Measurements from ENCODE around the gene DDA1. TPM values are rescaled to one million over a fixed set of nuclear protein-coding genes. Genes with fewer than 3 reads are reported as not detected.

The DDA1 gene
- total and polyA plus RNA-seq, 12 donors = 6.8 to 71.4 (median 41.5) TPM

DNA sequence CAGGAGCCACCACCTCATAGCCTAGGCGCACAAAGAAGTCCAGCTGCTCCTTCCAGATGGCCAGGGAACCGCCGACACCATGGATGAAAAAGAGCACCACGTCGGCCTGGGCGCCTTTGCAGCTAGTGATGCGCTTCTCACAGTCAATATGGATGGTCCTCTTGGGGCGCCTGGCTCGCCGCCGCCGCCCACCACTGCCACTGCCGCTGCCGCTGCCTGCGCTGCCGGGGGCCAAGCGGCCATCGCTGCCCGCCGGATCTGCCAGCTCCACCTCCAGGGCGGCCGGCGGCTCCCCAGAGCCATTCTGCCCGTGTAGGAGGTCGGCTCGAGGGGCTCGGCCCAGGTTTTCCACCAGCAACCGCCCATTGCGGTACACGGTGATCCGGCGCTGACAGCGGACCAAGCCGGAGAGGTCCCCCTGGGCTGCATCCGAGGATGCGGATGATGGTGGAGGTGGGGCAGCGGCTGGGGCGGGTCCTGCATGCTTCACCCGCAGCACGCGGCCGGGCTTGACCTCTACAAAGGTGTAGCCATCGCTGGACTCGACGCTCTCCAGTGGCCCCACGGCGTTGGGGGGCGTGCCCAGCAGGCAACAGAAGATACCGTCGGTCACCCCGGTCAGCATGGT, 8.3 kb upstream of the DDA1 start:
- H3K27ac ChIP-seq = no peak overlapping the region
- intact Hi-C loops (cut with DNase I) = loop anchor here in 1 of 2 donors (10.0 kb wide), 1 partner anchor 84 kb away; no protein-coding TSS in a partner anchor
- no peak for TF ChIP-seq POLR2A (IDR thresholded peaks at IDR 0.05)
- TF ChIP-seq, protein P1, sequence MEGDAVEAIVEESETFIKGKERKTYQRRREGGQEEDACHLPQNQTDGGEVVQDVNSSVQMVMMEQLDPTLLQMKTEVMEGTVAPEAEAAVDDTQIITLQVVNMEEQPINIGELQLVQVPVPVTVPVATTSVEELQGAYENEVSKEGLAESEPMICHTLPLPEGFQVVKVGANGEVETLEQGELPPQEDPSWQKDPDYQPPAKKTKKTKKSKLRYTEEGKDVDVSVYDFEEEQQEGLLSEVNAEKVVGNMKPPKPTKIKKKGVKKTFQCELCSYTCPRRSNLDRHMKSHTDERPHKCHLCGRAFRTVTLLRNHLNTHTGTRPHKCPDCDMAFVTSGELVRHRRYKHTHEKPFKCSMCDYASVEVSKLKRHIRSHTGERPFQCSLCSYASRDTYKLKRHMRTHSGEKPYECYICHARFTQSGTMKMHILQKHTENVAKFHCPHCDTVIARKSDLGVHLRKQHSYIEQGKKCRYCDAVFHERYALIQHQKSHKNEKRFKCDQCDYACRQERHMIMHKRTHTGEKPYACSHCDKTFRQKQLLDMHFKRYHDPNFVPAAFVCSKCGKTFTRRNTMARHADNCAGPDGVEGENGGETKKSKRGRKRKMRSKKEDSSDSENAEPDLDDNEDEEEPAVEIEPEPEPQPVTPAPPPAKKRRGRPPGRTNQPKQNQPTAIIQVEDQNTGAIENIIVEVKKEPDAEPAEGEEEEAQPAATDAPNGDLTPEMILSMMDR (IDR thresholded peaks at IDR 0.05) = no peak
- H3K9me3 ChIP-seq (replicated peaks in 1 of 3) = no peaks in the 10 kb centered on the region
- 90 to 95% (median 94%) methylated on average over 16 to 51 of the region's 51 CpGs for WGBS, 4 donors
- DNase-seq = peak in 1 of 7 donors; percentile 30
- H3K36me3 ChIP-seq (replicated peaks in 1 of 2) = no peaks in the 10 kb centered on the region
- H3K4me3 ChIP-seq = no peak overlapping the region
- peaks cover 22 to 34% of the 10 kb centered on the region in 2 donors for H3K4me1 ChIP-seq (replicated peaks in 1 of 2)
- no peaks in the 10 kb centered on the region for H3K27me3 ChIP-seq

DNA sequence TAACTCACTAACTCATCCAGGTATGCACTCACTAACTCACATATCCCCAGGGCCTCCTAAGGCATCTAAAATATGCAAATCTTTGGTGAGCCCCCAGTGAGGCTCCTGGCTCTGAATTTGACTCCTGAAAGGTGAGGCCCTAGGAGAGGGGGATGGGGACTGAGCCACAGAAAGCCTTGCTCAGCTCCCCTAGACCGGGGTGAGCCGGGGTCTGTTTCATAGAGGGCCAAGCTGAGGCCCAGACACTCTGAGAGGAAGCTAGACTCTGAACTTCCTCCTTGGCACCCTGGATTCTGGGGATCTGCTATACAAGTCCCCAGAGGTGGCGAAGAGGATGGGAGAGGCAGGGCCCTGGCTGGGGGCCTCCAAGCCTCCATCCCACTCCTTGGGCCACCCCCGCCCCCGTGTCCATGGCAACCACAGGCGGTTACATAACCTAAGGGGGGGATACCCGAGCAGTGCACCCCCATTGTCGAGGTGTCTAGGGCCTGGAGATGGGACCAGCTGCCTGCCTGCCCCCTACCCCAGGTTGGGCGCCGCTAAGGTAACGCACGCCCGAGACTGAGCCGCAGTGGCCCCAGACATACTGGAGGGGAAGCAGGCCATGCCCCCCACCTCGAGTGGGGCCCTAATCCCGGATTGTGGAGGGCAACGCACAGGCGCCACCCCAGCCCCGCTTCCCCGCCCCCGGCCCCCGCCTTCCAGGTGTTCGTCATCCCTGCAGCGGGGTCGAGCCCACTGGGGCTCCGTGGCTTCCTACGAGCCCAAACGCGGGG, 6.8 kb upstream of the DDA1 start:
- intact Hi-C loops (cut with DNase I) = loop anchor here in 1 of 2 donors (10.0 kb wide), 1 partner anchor 82 kb away; no protein-coding TSS in a partner anchor

DNA sequence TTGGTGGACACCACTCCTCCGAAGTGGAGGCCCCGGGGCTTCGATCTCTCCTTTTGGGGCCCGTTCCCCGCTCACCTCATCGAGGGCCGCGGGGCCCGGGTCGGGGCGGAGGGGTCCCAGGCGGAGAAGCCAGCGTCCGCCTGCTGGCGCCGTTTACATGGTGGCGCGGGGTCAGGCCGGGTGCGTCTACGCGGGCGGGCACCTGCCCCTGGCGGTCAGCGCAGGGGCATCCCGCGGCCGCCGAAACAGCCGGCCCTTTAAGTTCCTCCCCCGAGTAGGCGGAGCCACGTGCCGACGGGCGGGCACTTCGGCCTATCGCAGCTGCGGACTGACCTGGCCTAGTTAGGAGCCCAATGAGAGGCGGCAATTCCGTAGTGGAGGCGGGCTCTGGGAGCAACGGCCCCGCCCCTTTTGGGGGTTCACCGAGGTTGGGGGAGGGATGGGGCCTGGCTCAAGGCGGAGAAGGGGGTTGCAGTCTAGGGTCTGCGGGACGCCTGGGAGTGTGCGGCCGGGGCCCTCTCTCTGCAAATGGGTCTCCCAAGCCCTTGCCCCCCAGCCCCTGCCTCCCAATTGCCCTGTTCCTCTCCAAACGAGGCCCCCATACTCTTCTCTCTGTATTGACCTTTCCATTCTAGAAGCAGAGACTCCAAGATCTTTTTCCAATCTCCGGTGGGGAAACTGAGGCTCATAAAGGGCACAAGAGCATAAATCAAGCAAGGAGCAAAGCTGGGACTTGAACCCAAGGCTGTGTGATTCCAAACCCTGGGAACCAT, 6.0 kb upstream of the DDA1 start, which contains the start of gene ABHD8:
Gene ABHD8 (minus strand): TSS at position 259 of the 773 bp plus-strand sequence. CDS start 1,809 bp downstream, outside the sequence.
- Histone ChIP-seq H3K27ac (peak within 1 kb of the TSS; percentile 62 to 95 (median 89)), H3K4me1 (replicated peaks in 1 of 2) (peaks cover 33 to 47% of the 10 kb centered on the region in 2 donors)
- 1 to 3% (median 1%) methylated on average over 10 to 52 of the region's 52 CpGs for WGBS, 4 donors

More for the DNA sequence above, 6.8 kb upstream of the DDA1 start:
- Histone ChIP-seq H3K4me1 (replicated peaks in 1 of 2) (peaks cover 33 to 47% of the 10 kb centered on the region in 2 donors), H3K4me3 (peak overlapping the region; percentile 35 to 90 (median 70)), H3K9me3 (replicated peaks in 1 of 3) (no peaks in the 10 kb centered on the region), H3K27me3 (no peaks in the 10 kb centered on the region), H3K27ac (peak overlapping the region in 4 of 5 donors; percentile 64 to 95 (median 85)), H3K36me3 (replicated peaks in 1 of 2) (no peaks in the 10 kb centered on the region)
- DNase-seq = peak in 3 of 7 donors; percentile 33 to 78 (median 53)
- WGBS, 4 donors = 9 to 14% (median 12%) methylated on average over 20 to 29 of the region's 29 CpGs; no CpG with 5 or more reads in 1 of the 4 donors
- TF ChIP-seq POLR2A (IDR thresholded peaks at IDR 0.05) = no peak
- TF ChIP-seq, protein P1 (IDR thresholded peaks at IDR 0.05) = no peak

More for the DNA sequence above, 6.0 kb upstream of the DDA1 start, which contains the start of gene ABHD8:
- H3K4me3 ChIP-seq = peak within 1 kb of the TSS; percentile 35 to 90 (median 70)
- no peaks in the 10 kb centered on the region for H3K36me3 ChIP-seq (replicated peaks in 1 of 2)
- H3K27me3 ChIP-seq = no peaks in the 10 kb centered on the region
- no peaks in the 10 kb centered on the region for H3K9me3 ChIP-seq (replicated peaks in 1 of 3)
- intact Hi-C loops (cut with DNase I) = loop anchor here in 1 of 2 donors (10.0 kb wide), 1 partner anchor 81 kb away; no protein-coding TSS in a partner anchor
- DNase-seq = peak; percentile 98 to 99 (median 98)
- peak; percentile 48 to 79 for TF ChIP-seq POLR2A (IDR thresholded peaks at IDR 0.05)
- TF ChIP-seq, protein P1 (IDR thresholded peaks at IDR 0.05) = peak; percentile 42 to 88 (median 65)

All from adrenal gland (tissue), 12 donors.